HPDE6-E6E7 (cell line): ENCODE measurements around the gene VIT.

ENCODE experiments used
- DNase-seq: peaks from one replicate; pipeline ENCODE4 v3.0.0; 2011; ENCODE audit warnings: missing footprints; ENCODE audit errors: extremely low spot score

The VIT gene

DNA sequence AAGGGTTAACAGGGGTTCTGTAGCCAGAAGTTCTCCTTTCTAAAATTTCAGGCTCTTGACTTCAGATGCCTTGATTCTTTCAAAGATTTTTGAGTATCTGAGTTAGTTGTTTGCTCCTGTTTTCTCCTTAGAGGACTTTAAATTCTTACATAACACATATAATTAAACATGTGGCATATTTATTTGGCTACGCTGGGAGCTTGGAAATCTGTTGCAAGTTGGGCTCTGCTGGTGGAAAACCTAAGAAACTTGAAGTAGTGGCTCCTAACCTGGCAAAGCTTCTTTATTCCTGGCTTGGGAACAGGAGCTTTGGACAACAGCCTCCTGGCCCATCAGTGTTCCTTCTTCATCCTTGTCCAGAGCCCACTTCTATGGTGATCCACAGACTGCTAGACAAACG is 72.6 kb downstream of the VIT start:
- DNase-seq: no peak

DNA sequence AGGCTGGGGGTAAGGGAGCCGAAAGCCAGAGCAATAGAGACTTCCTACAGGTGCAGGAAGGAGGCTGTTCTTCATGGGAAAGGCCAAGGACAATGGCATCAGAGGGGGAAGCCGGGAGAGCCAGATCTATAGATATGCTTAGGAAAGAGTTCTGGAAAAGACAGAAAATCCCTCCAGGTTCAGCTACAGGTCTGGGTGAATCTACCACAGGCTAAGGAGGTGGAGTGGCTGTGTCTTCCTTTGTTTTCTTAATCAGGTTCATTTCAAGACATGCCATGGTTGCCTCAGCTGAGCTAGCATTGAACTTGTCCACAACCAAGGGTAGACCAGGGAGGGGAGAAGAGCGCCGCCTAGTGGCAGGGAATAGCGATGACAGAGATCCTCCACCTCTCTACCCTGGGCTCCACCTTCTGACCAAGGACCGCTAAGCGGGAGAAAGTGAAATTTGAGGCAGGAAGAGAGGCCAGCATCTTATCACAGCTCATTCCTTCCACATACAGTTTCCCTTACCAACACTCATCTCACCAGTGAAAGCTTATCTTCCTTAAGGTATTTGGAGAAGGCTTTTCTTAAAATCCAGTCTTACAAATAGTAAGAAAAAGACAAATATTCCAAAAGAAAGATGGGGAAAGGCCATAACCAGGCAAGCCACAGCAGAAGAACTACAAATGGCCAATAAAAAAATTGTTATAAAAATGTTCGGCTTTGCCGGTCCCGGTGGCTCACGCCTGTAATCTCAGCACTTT is 74.2 kb downstream of the VIT start:
- peak; percentile 71 for DNase-seq

DNA sequence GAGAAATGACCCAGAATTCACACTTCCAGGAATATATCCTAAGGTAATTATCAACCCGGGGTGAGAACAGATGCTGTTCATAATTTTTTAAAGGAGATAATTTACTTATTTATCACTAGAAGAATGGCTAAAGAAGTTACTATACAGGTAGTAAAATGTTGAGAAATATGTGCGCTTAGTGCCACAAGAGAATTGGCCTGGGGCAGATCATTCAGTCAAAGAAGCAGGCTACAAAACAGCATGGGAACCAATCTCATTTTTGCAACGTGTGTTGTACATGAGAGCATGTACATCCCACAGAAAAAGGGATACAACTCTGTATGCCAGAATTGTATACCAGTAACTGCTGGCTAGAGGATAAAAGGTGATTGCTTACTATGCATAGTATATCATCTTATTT is 75.2 kb downstream of the VIT start:
- no peak for DNase-seq

DNA sequence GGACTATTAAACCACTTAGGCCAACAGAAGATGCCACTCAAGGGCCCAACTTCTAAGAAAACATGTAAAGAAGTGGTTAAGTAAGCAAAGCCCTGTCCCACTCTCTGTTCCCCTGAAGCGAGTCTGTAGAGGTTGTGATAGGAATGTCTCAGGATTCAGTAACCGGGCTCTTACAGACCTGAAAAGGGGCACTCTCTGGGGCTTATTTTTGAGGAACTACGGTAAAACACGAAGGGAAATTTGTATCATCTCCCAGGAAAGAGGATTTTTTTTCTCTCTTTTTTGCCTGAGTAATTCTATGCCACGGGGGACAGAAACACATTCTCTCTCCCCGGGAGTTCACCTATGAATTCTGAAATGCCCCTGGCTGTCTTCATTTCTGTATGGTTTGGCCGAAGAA is 77.4 kb downstream of the VIT start:
- no peak for DNase-seq

DNA sequence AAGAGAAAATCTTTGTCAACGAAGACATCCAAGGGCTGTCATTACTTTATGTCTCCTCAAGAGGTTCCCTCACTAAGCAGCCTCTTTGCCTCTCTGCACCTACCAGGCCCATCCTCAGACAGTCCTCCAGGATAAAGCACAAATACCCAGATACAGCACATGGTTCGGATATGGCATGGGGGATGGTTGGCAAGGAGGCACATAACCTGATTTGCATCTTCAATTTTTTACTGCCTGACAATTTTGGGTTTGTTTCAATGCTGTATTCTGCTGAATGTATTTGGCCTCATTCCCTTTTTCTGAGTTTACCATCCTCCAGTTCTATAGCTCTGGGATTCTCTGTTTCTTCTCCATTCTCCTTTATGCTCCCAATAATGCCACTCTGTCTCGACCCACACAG is 78.8 kb downstream of the VIT start:
- DNase-seq: no peak

DNA sequence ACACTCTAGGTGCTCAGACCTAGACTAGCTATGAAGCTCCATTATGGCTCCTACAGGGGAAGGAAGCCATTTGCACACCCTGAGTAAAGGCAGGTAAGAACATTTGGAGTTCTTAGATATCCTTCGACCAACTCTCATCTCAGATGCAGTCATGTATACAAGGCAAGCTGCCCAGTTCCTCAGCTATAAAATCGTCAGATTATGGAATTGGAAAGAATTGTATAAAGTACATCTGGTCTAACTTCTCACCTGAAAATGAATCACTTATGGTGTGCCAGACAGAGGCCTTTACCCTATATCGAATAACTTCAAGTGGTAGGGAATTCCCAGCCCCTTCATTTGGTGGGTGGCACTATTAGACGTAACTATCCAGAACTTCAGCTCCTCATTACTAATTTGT is 79.3 kb downstream of the VIT start:
- DNase-seq: no peak

DNA sequence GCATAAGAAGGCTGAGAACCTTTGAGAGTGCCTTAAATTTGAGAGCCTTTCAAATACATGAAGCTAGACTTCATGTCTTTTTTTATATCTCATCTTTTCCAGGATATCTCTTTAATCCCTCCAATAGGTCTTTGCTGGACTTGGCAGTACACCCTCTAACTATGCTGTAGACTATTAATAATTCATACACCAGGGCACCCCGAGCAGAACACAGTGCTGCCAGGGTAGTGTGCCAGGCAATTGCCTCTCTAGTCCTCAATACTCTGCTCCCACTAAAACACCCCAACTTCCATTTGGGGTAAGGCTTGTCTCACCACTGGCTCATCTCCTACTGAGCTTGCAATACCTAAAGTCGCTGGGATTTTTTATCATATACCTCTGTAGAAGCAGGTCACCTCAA is 80.8 kb downstream of the VIT start:
- no peak for DNase-seq

DNA sequence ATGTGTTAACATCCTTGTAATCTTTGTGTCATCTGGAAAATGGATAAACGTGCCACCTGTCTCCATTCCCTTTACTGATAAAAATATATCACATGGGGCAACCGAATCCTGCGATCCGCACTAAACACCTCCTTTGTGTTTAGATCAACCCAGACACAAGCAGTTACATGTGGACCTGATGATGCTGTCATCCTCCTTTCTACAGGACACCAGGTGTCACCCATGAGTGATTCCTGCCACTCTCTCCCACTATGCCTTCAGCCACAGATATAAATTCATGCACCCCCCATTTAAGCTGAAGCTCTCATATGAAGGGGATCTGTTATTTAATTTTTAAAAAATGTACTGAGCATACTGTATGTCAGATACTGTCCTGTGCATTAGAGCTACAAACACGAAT is 81.3 kb downstream of the VIT start:
- no peak for DNase-seq

DNA sequence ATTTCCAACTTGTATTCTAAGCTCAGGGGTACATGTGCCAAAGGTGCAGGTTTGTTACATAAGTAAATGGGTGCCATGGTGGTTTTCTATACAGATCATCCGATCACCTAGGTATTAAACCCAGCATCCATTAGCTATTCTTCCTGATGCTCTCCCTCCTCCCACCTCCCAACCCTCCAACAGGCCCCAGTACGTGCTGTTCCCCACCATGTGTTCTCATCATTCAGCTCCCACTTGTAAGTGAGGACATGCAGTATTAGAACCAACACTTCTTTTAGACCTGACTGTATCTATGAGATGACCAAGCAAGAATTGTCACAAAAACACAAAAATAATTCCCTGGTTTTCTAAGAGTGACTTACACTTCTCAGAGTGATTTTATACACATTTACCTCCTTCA is 83.0 kb downstream of the VIT start:
- no peak for DNase-seq

DNA sequence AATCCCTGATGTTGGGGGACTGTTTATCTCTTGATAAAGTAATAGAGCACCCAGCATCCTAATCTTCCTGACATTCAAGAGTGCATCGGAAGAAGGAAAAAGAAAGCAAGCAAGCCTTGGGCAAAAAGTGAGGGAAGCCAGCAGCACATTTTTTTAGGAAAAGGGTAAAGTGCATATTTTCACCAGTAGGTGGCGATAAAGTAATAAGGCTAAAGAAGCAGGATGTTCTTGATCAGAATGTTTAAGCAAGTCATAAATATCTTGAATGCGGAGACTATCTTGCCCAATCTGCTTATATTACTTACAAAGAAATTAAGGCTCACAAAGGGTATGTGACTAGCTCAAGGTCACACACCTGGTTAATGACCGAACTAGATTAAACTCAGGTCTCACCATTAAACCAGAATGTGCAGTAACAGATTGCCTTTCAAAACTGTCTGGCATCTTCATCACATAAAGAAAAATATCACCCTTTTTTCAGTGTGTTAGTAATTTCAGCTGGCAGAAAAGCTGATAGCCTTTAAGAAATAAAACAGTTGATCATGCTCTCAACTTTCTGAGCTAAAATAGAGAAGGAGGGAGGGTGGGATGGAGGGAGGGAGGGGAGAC is 83.8 kb downstream of the VIT start:
- DNase-seq: peak; percentile 29

DNA sequence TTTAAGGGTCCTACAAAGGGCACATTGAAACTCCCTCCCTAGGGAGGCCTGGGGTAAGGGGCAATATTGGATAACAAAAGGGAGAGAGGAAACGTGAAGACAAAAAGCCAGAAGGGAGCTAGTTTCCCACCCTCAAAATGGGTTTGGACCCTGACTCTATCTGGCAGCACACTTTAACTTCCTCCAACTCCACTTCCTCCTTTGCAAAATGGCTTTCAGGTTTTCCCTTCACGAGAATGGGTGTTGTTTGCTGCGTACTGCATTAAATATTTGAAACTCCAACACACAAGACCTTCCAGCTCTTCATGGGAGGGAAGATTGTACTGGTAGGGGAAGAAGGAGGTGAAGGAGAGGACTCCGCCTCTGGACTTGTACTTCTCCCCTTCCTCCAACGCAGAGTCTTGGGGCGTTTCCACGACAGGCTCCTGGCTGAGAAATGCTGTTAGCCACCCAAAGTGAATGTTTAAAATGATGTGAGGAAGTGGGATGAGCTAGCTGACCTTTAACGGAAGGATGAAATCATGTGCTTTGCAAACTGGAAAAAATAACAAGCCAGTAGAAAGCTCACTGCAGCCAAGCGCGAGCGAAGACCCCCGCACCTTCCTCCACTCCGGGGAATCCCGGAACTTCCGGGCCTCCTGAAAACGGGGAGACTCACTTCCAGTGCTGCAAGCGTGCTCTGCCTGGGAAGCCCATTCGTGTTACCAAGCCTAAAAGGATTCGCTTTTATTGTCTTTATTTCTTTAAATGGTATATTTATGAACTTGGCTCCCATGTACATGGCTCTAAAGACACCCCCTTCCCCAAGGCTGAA is 85.6 kb downstream of the VIT start:
- no peak for DNase-seq

DNA sequence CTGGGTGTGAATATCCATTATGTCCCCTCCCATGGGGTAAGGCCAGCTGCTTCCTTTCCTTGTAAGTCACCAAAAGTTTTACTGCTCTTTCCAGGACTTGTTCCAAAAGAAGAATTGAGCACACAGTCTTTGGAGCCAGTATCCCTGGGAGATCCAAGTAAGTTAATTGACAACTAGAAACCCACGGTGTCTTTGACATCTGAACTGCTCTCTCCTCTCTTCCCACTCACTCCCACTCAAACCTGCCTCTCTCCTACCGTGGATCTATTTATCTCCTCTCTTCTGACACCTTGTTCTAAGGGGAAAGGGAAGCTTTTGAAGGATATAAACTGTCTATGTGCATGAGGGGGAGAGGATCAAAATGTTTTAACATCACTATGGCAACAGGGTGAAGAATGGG is 86.7 kb downstream of the VIT start:
- DNase-seq: no peak

DNA sequence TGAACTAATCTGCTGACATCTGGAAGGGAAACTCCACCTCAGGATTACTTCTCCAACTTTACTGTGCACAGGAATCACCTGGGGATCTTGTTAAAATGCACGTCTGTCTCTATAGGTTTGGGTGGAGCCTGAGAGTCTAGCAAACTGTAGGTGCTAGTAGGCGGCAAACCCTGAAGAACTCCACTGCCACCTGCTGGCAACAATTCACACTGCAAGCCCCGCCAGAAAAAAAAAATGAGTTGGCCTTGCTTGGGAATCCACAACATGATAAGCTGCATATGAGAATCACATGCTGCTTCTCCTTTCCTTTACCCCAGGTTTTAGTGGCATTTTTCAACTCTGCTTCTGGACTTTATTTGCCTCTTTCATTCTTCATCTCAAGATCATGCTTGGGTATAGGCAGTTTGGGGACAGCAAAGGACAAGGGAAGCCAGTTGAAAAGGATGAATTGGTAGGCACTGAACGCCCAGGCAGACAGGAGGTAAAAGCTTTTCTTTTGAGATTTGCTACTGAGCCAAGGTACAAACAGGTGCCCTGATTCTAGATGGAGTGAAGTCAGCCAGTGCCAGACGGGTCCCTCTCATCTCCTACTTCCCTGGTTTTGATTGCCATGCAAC is 88.8 kb downstream of the VIT start:
- peak; percentile 54 for DNase-seq

DNA sequence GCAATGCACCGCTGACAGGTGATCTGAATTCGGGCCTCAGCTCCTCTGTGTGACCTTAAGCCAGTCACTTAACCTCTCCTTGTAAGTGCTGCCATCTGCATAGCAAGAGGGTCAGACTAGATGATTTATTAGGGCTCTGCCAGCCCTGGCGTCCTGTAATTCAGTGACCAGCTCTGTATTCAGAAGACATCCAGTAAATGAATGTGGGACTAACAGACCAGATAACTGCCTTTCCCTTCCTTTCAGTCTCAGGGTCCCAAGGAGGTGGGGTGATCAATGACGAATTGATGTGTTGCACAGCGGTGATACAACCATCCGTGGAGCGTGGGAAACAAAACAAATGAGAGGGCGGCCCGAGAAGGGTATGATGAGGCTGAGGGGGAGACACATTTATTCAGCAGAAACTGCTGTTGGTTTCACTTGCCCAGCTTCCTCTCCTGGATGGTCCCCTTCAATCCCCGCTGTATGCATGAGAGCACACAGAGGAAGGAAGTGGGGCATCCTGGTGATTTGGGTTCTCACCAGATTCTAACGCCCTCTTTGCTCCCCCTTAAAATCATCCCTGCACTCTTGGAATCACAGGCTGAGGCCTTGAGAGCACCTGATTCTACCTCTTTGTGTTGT is 92.8 kb downstream of the VIT start:
- DNase-seq: no peak

DNA sequence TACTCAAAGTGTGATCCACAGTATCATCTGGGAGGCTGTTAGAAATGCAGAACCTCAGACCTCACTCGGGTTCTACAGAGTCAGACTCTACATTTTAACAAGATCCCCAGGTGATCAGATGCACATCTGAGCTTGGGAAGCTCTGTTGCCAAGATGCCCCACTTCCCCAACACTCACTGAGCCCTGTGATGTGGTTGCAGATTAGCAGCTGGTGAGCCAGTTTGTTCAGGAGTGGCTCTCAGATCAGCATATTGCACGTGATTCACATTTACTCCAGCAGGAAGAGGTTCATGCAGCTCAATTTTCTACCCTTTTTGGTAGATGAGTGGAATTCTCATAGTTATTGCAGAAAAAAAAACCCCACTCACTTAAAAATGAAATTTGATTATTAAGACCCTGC is 96.4 kb downstream of the VIT start:
- DNase-seq: no peak

DNA sequence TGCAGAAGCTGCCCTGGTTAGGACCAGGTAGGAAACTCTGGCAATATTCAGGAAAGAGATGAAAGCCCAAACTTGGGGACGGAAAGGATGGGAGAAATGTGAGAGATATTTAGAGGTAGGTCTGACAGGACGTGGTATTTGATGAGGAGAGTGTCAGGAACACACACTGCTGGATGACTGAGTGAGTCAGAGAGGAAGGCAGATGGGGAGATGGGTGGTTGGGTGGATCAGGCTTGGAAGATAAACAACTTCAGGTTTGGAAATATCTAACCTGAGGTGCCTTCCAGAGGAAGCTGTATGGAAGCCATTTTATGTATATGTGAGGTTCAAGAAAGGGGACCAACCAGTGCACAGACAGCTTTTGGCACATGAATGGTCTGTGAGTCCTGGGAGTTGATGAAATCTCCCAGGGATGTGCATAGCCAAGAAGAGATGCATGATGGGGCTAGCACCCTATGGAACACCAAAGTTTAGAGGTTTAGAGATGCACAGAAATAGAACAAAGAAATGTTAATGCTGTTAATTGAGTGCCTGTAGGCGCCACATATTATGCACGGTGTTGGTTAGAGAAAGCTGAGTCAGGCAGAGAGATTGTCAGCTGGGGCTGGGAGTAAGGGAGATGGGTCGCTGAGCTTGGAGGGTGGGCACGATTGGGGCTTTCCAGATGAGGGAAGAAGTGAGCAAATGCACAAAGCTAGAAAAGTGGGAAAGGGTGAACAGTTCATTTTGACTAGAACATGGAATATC is 101.0 kb downstream of the VIT start:
- no peak for DNase-seq

DNA sequence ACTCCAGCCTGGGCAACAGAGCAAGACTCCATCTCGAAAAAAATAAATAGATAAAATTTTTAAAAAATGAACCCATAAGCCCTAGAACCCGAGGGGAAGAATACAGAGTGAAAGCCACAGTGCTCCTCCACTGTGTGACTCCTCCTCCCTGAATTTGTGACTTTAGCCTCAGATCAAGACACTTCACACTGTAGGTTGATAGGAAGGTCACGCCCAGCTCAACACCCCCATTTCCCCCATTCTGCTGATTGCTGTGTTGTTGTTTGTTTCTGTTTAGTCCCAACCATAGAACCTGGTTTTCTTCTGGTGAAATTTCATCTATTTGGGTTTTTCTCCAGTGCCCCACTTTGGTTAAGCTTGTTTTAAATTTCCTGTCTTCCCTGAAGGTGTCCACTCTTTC is 102.2 kb downstream of the VIT start:
- no peak for DNase-seq

DNA sequence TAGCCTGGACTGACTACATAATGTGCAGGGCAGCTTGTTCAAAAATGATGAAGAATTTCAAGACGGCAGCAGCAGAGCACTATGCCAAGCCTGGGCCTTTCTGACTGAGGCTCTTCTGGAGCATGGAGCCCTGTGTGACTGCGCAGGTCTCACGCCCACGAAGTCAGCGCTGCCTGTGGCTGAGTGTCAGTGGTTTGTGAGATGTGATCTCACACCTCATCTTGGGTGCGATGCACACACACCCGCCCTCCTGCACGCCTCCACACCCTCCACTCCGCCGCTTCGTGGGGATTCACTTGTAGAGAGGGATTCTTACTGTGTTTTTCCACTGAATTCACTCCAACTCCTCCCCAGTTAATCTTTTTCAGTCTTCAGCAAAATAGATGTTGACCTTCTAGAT is 103.9 kb downstream of the VIT start:
- no peak for DNase-seq

DNA sequence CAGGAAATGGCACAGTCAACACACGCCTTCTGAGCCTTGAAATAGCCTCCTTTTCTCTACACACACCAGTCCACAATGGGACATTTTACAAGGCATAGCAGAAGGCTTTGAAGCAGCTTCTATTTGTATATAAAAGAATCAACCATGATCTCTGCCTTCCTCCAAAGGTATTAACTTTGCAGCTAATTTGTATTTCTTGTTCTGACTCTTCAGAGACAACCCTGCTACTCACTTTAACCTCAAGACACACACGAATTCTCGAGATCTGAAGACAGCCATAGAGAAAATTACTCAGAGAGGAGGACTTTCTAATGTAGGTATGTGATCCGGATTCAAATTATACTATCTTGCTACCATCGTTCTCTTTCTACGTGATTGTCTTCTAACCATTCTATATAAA is 104.6 kb downstream of the VIT start:
- DNase-seq: no peak

DNA sequence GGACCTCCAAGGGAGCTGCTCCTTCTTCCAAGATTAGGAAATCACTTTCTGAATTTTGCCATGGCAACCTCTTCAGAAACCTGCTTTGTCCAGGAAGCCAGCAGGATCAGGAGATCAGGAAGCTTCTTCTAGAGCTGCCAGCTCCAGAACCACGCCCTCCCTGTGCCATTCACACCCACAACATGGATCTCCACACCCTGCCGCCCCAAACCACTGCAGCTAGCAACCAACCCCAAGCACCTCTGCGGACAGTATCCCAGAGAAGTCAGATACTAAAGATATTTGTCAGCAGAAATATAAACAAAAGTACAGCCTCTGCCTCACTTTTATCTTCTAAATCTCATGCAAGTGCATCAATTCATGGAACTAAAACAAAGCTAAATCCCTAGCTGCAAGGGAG is 106.4 kb downstream of the VIT start:
- DNase-seq: no peak

DNA sequence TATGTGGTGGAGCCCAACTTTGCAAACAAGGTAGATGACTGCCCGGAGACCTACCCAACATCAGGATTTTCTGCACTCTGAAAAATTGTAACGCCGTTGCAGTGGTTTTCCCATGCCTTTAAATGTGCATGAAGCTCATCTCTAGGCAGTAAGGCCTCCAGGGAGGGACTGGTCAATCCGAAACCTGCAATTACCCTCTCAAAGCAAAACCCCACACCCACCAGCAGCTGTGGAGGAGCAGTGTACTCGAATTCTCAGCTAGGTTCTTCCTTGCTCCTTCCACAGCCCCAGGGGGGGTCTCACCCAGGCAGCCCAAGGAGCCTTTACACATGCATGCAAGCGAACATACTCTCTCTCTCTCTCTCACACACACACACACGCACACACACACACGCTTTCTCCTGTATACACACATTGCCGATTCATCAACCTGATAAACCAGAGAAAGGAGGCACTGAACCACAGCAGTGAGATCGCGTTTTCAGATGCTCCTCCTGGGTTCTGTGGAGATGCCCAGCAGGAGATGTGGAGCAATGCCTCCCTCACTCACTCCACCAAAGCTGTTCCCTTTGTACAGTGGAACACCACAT is 109.2 kb downstream of the VIT start:
- no peak for DNase-seq
